Measurements from ENCODE around the gene POLN. TPM values are rescaled to one million over a fixed set of nuclear protein-coding genes. Genes with fewer than 3 reads are reported as not detected.

Gene POLN
- total RNA-seq, 1 experiment from 2014 or later = 1.3 TPM

DNA sequence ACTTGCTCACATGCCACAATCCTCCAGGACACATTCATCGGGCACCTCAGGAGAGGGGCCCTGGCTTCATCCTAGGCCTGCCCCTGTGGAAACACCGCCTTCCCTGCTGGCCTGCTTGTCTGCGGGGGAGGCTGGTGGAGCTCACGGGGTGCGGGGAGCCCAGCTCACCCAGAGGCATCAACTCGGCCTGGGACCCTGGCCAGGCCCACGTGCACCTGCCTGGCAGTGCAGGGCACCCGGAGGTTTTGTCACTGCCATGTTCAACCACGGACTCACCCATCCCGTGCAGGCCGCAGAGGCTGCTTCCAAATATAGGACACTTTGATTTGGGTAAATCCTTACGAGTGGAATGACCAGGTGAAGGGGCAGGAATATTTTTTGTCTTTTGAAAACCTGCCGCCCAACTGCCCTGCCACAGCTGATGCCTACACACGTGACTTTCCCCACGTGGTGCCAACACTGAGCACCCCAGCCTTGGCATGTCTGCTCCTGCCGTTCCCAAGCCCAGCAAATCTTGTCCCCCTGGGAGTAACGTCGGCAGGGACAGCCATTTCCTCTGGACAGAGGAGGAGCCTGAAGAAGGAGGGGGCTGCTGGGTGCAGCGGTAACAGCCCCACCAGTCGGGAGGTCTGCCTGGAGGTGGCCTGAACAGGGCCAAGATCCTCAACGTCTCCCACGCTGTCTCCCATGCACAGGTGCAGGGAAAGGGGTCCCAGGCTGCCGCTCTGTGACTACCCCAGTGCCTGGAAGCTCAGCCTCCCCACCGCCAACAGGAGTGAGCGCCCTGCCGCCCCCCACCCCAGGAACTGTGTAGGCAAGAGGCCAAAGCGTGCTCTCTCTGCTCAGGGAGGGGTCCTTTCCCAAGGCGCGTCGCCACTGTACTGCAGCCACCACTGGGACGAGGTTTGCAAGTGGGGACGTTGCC lies 11.5 kb upstream of the POLN start:
- H3K27me3 ChIP-seq (ENCODE audit: insufficient read depth, low read depth) = no peaks in the 10 kb centered on the region
- no peak overlapping the region for H3K4me3 ChIP-seq
- no peak for TF ChIP-seq EZH2 (IDR thresholded peaks at IDR 0.05; ENCODE audit: low read depth)
- TF ChIP-seq, protein P1, sequence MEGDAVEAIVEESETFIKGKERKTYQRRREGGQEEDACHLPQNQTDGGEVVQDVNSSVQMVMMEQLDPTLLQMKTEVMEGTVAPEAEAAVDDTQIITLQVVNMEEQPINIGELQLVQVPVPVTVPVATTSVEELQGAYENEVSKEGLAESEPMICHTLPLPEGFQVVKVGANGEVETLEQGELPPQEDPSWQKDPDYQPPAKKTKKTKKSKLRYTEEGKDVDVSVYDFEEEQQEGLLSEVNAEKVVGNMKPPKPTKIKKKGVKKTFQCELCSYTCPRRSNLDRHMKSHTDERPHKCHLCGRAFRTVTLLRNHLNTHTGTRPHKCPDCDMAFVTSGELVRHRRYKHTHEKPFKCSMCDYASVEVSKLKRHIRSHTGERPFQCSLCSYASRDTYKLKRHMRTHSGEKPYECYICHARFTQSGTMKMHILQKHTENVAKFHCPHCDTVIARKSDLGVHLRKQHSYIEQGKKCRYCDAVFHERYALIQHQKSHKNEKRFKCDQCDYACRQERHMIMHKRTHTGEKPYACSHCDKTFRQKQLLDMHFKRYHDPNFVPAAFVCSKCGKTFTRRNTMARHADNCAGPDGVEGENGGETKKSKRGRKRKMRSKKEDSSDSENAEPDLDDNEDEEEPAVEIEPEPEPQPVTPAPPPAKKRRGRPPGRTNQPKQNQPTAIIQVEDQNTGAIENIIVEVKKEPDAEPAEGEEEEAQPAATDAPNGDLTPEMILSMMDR (conservative IDR thresholded peaks at IDR 0.05) = no peak
- H4K20me1 ChIP-seq (ENCODE audit: insufficient read depth) = peaks cover 5% of the 10 kb centered on the region; the same call in 1 of the 2 replicates
- no TSS peak for BruUV-seq (replicated peaks)
- ChIA-PET CTCF (no interaction called here), POLR2A (ENCODE audit: unreplicated experiment) (no interaction called here)
- H3K4me1 ChIP-seq (replicated peaks; ENCODE audit: insufficient read depth) = no peaks in the 10 kb centered on the region
- no peak overlapping the region for H3K4me2 ChIP-seq
- intact Hi-C loops (cut with micrococcal nuclease; ENCODE audit: unreplicated experiment) = no loop called here
- no peaks in the 10 kb centered on the region for H3F3A ChIP-seq (ENCODE audit: insufficient read depth, low read depth)
- H3K79me2 ChIP-seq (ENCODE audit: low read depth) = no peaks in the 10 kb centered on the region
- H3K9me3 ChIP-seq (ENCODE audit: insufficient read depth, low read depth) = no peaks in the 10 kb centered on the region
- H2AFZ ChIP-seq = no peak overlapping the region
- no peak overlapping the region for H3K27ac ChIP-seq
- no peak for DNase-seq
- no peaks in the 10 kb centered on the region for H3K36me3 ChIP-seq (ENCODE audit: low read depth)
- H3K9me2 ChIP-seq (ENCODE audit: insufficient read depth) = no peaks in the 10 kb centered on the region

DNA sequence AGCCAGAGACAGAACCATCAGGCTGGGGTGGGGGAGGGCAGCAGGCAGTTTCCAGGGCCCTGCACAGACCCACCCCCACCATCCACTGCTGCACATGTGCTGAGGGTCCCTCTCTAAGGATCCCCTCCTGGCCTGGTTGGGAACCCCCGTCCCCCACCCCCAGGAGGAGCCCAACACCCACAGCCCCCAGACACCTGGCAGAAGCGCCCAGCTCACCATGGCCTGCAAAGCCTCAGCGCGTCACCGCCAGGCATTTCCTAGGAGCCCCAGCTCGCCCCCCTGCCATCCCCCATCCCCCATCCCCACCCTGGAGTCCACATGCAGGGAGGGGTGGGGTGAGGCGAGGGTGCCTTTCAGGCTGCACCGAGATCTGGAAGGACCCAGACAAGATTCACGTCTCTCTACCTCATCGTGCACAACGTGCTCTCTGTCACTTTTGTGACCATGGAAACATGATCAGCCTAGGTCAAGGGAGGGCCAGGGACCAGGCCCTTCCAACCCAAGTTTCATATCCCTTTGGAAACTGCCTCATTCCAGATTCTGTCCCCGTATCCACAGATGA lies 10.7 kb upstream of the POLN start:
- H3K27me3 ChIP-seq (ENCODE audit: insufficient read depth, low read depth) = no peaks in the 10 kb centered on the region
- DNase-seq = no peak
- no peak overlapping the region for H3K4me3 ChIP-seq
- intact Hi-C loops (cut with micrococcal nuclease; ENCODE audit: unreplicated experiment) = no loop called here
- ChIA-PET POLR2A (ENCODE audit: unreplicated experiment) (no interaction called here), CTCF (no interaction called here)
- BruUV-seq (replicated peaks) = no TSS peak
- H3K27ac ChIP-seq = no peak overlapping the region
- H2AFZ ChIP-seq = no peak overlapping the region
- peaks cover 1% of the 10 kb centered on the region; the same call in 1 of the 2 replicates for H4K20me1 ChIP-seq (ENCODE audit: insufficient read depth)
- no peak for TF ChIP-seq EZH2 (IDR thresholded peaks at IDR 0.05; ENCODE audit: low read depth)
- TF ChIP-seq, protein P1 (conservative IDR thresholded peaks at IDR 0.05) = no peak
- no peak overlapping the region for H3K4me2 ChIP-seq
- H3K79me2 ChIP-seq (ENCODE audit: low read depth) = no peaks in the 10 kb centered on the region
- H3K9me2 ChIP-seq (ENCODE audit: insufficient read depth) = no peaks in the 10 kb centered on the region
- no peaks in the 10 kb centered on the region for H3K36me3 ChIP-seq (ENCODE audit: low read depth)
- no peaks in the 10 kb centered on the region for H3F3A ChIP-seq (ENCODE audit: insufficient read depth, low read depth)
- H3K4me1 ChIP-seq (replicated peaks; ENCODE audit: insufficient read depth) = no peaks in the 10 kb centered on the region
- H3K9me3 ChIP-seq (ENCODE audit: insufficient read depth, low read depth) = no peaks in the 10 kb centered on the region

DNA sequence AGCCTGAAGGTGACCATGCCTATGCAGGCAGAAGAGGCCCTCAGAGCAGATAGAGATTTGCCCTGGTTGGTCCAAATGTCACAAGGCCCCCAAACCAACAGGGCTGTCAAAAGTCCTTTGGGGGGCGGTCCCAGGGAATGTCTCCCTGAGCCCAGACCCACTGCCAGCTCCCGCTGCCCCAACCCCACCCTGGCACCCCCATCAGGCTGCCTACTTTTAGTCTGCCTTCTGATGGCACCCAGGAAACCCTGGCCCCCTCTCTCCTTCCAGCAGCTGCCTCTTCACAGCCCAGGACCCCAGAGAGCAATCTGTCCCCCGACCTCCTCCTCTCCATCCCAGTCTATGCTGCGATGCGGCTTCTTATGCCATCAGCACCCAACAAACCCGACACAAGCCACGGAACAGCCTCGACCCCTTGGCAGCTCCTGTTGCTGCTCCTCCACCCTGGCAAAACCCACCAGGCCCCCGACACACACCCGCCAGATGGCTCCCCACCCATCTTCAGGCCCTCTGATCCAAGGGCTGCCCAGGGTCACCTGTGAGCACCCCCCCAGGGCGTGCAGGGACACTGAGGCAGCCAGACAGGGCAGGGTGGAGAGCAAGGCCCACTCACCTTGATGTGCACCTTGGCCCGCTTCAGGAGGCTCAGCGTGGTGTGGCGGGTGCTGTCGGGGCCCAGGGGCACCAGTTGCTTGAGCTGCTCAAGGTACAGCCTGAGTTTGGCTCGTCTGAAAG lies 10.0 kb upstream of the POLN start:
- TF ChIP-seq EZH2 (IDR thresholded peaks at IDR 0.05; ENCODE audit: low read depth) = no peak
- TF ChIP-seq, protein P1 (conservative IDR thresholded peaks at IDR 0.05) = no peak
- H3K27me3 ChIP-seq (ENCODE audit: insufficient read depth, low read depth) = no peaks in the 10 kb centered on the region
- no peaks in the 10 kb centered on the region for H3K79me2 ChIP-seq (ENCODE audit: low read depth)
- H4K20me1 ChIP-seq (ENCODE audit: insufficient read depth) = no peaks in the 10 kb centered on the region; the same call in 1 of the 2 replicates
- H3F3A ChIP-seq (ENCODE audit: insufficient read depth, low read depth) = no peaks in the 10 kb centered on the region
- H3K4me1 ChIP-seq (replicated peaks; ENCODE audit: insufficient read depth) = no peaks in the 10 kb centered on the region
- no peaks in the 10 kb centered on the region for H3K36me3 ChIP-seq (ENCODE audit: low read depth)
- no peak overlapping the region for H2AFZ ChIP-seq
- no TSS peak for BruUV-seq (replicated peaks)
- H3K27ac ChIP-seq = no peak overlapping the region
- intact Hi-C loops (cut with micrococcal nuclease; ENCODE audit: unreplicated experiment) = no loop called here
- POLR2A ChIA-PET (ENCODE audit: unreplicated experiment) = no interaction called here
- H3K4me2 ChIP-seq = no peak overlapping the region
- no peak overlapping the region for H3K4me3 ChIP-seq
- CTCF ChIA-PET = no interaction called here
- no peaks in the 10 kb centered on the region for H3K9me2 ChIP-seq (ENCODE audit: insufficient read depth)
- DNase-seq = no peak
- no peaks in the 10 kb centered on the region for H3K9me3 ChIP-seq (ENCODE audit: insufficient read depth, low read depth)

All from PC-9 (cell line).